ENCODE measurements around the gene ATP6V1B1. TPM values are rescaled to one million over a fixed set of nuclear protein-coding genes. Genes with fewer than 3 reads are reported as not detected.

Gene ATP6V1B1
- total and polyA plus RNA-seq, 2 donors (not counting 1 experiment from before 2014, with no cell fraction given), result 1.0 to 2.1 TPM

GRCh38 chr2:70985283-70985688 lies 49.6 kb downstream of the ATP6V1B1 start:
- H3K27me3 ChIP-seq (ENCODE audit: control insufficient read depth, insufficient read depth, low read length), result no peaks in the 10 kb centered on the region
- no peak for DNase-seq (ENCODE audit: low read depth in 2 of 2)

DNA sequence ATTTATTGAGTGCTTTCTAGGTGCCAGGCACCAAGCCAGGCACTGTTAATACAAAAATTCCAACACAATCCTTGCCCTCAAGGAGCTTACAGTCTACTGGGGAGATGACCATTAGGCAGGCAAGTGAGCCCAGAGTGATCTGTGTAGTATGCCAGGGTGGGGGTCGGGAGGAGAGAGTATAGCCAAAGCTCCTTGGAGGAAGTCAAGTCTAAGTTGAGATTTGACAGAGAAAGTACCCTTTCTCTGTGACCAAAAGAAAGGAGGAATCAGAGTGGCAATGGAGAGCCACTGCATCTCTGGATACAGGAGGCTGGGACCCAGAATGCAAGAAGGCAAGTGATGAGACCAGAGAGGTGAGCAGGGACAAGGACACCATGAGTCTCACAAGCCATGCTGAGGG lies 50.3 kb downstream of the ATP6V1B1 start:
- Histone ChIP-seq H4K20me1 (ENCODE audit: control insufficient read depth, extremely low read depth, insufficient read depth, low read length) (no peaks in the 10 kb centered on the region), H2AFZ (ENCODE audit: low read length) (no peak overlapping the region), H3K9ac (ENCODE audit: insufficient read depth, low read length) (no peak overlapping the region), H3K27ac (ENCODE audit: insufficient read depth, low read length) (no peak overlapping the region), H3K9me3 (ENCODE audit: control insufficient read depth, insufficient read depth, low read depth, low read length) (no peaks in the 10 kb centered on the region), H3K4me1 (ENCODE audit: control insufficient read depth, extremely low read depth, insufficient read depth, low read length) (no peaks in the 10 kb centered on the region), H3K79me2 (ENCODE audit: control insufficient read depth, insufficient read depth, low read length) (no peaks in the 10 kb centered on the region), H3K36me3 (ENCODE audit: control insufficient read depth, insufficient read depth, low read length) (peaks cover 10% of the 10 kb centered on the region), H3K4me3 (replicated peaks in 1 of 4; ENCODE audit: control extremely low read depth in 1 of 4, insufficient read depth in 1 of 4, low read depth in 3 of 4, low read length in 4 of 4) (no peak overlapping the region), H3K4me2 (ENCODE audit: extremely low read depth, insufficient read depth, low read length) (no peak overlapping the region), H3K27me3 (ENCODE audit: control insufficient read depth, insufficient read depth, low read length) (no peaks in the 10 kb centered on the region)
- TF ChIP-seq, protein P1, sequence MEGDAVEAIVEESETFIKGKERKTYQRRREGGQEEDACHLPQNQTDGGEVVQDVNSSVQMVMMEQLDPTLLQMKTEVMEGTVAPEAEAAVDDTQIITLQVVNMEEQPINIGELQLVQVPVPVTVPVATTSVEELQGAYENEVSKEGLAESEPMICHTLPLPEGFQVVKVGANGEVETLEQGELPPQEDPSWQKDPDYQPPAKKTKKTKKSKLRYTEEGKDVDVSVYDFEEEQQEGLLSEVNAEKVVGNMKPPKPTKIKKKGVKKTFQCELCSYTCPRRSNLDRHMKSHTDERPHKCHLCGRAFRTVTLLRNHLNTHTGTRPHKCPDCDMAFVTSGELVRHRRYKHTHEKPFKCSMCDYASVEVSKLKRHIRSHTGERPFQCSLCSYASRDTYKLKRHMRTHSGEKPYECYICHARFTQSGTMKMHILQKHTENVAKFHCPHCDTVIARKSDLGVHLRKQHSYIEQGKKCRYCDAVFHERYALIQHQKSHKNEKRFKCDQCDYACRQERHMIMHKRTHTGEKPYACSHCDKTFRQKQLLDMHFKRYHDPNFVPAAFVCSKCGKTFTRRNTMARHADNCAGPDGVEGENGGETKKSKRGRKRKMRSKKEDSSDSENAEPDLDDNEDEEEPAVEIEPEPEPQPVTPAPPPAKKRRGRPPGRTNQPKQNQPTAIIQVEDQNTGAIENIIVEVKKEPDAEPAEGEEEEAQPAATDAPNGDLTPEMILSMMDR (conservative IDR thresholded peaks at IDR 0.05 in 1 of 2, IDR thresholded peaks at IDR 0.05 in 1 of 2; ENCODE audit: low read depth in 1 of 2, low read length in 2 of 2), result no peak
- TF ChIP-seq EZH2 (IDR thresholded peaks at IDR 0.05; ENCODE audit: low read length, missing control alignments), result no peak
- DNase-seq (ENCODE audit: low read depth in 2 of 2), result no peak

More at GRCh38 chr2:70985283-70985688, 49.6 kb downstream of the ATP6V1B1 start:
- no peak overlapping the region for H2AFZ ChIP-seq (ENCODE audit: low read length)
- no peaks in the 10 kb centered on the region for H4K20me1 ChIP-seq (ENCODE audit: control insufficient read depth, extremely low read depth, insufficient read depth, low read length)
- H3K9ac ChIP-seq (ENCODE audit: insufficient read depth, low read length), result no peak overlapping the region
- H3K9me3 ChIP-seq (ENCODE audit: control insufficient read depth, insufficient read depth, low read depth, low read length), result no peaks in the 10 kb centered on the region
- H3K27ac ChIP-seq (ENCODE audit: insufficient read depth, low read length), result no peak overlapping the region
- H3K4me1 ChIP-seq (ENCODE audit: control insufficient read depth, extremely low read depth, insufficient read depth, low read length), result no peaks in the 10 kb centered on the region
- no peaks in the 10 kb centered on the region for H3K79me2 ChIP-seq (ENCODE audit: control insufficient read depth, insufficient read depth, low read length)
- H3K36me3 ChIP-seq (ENCODE audit: control insufficient read depth, insufficient read depth, low read length), result peaks cover 8% of the 10 kb centered on the region
- TF ChIP-seq, protein P1 (conservative IDR thresholded peaks at IDR 0.05 in 1 of 2, IDR thresholded peaks at IDR 0.05 in 1 of 2; ENCODE audit: low read depth in 1 of 2, low read length in 2 of 2), result no peak
- no peak for TF ChIP-seq EZH2 (IDR thresholded peaks at IDR 0.05; ENCODE audit: low read length, missing control alignments)
- H3K4me3 ChIP-seq (replicated peaks in 1 of 4; ENCODE audit: control extremely low read depth in 1 of 4, insufficient read depth in 1 of 4, low read depth in 3 of 4, low read length in 4 of 4), result no peak overlapping the region
- H3K4me2 ChIP-seq (ENCODE audit: extremely low read depth, insufficient read depth, low read length), result no peak overlapping the region

GRCh38 chr2:70986499-70987189 lies 50.9 kb downstream of the ATP6V1B1 start:
- Histone ChIP-seq H3K79me2 (ENCODE audit: control insufficient read depth, insufficient read depth, low read length) (peaks cover under 1% of the 10 kb centered on the region), H3K36me3 (ENCODE audit: control insufficient read depth, insufficient read depth, low read length) (peaks cover 10% of the 10 kb centered on the region), H3K4me2 (ENCODE audit: extremely low read depth, insufficient read depth, low read length) (no peak overlapping the region), H2AFZ (ENCODE audit: low read length) (no peak overlapping the region), H4K20me1 (ENCODE audit: control insufficient read depth, extremely low read depth, insufficient read depth, low read length) (no peaks in the 10 kb centered on the region), H3K4me3 (replicated peaks in 1 of 4; ENCODE audit: control extremely low read depth in 1 of 4, insufficient read depth in 1 of 4, low read depth in 3 of 4, low read length in 4 of 4) (no peak overlapping the region), H3K27ac (ENCODE audit: insufficient read depth, low read length) (no peak overlapping the region), H3K9ac (ENCODE audit: insufficient read depth, low read length) (no peak overlapping the region), H3K4me1 (ENCODE audit: control insufficient read depth, extremely low read depth, insufficient read depth, low read length) (no peaks in the 10 kb centered on the region), H3K27me3 (ENCODE audit: control insufficient read depth, insufficient read depth, low read length) (no peaks in the 10 kb centered on the region), H3K9me3 (ENCODE audit: control insufficient read depth, insufficient read depth, low read depth, low read length) (no peaks in the 10 kb centered on the region)
- no peak for DNase-seq (ENCODE audit: low read depth in 2 of 2)
- TF ChIP-seq, protein P1 (conservative IDR thresholded peaks at IDR 0.05 in 1 of 2, IDR thresholded peaks at IDR 0.05 in 1 of 2; ENCODE audit: low read depth in 1 of 2, low read length in 2 of 2), result no peak
- no peak for TF ChIP-seq EZH2 (IDR thresholded peaks at IDR 0.05; ENCODE audit: low read length, missing control alignments)

Data from fibroblast of lung (primary cell).